DMS53 treated with DMSO at 0.1 percent for 48 hours (cell line): Measurements from ENCODE around the gene MED7.

Experiments used
- DNase-seq: peaks from one replicate; lab custom pipeline; 2025; ENCODE audit not compliant: unreplicated experiment; lab: John Stamatoyannopoulos, UW

MED7 gene

DNA sequence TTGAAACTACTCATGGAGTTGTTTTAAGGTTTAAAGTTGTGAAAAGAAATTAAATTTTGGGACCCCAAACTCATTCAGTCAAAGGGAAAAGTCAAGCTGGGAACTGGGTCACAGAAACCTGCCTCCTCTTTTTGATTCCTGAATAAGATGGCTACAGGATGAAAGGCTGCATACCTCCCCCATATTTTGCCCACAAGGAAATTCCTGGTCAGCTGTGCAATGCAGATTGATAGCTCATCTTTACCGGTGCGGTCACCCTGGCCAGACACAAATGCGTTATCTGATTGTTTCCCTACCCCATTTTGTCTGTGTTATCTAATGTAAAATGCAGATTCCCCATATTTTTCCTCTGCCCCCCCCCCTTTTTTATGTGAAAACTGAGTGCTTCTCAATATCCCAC lies 35.2 kb downstream of the MED7 start:
- DNase-seq: no peak

DNA sequence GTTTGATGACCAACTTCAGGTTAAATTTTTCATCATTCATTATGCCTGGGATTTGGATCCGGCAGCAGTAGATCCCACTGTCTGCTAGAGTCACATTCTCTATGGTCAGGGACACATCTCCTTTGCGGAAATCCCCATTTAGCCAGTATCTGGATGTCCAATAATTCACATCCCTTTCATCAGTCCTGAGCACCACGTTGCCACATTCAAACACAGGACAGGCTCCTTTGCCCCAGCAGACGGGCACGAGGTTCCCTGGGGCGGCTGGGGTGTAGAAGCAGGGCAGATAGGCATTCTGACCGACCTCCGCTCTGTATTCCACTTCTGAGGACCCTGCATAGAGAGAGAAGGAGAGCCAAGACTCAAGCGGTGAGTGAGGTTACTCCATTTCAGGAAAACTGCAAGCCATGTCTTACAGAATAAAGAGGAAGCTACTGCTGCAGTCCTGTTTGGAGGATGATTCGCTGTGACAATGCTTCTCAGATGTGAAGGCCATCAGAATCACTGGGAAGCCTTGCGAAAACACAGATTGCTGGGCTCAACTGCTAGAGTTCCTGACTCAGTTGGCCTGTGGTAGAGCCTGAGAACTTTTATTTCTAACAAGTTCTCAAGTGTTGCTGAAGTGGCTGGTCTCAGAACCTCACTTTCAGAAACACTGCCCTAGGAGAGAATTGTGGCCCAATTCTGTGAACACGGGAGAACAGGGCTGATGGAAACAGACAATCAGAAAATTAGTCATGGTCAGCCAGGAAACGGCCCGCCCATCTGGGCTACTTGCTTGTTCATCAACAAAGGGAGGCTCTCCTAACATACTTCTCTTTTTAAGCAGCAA lies 35.8 kb downstream of the MED7 start:
- DNase-seq: no peak

DNA sequence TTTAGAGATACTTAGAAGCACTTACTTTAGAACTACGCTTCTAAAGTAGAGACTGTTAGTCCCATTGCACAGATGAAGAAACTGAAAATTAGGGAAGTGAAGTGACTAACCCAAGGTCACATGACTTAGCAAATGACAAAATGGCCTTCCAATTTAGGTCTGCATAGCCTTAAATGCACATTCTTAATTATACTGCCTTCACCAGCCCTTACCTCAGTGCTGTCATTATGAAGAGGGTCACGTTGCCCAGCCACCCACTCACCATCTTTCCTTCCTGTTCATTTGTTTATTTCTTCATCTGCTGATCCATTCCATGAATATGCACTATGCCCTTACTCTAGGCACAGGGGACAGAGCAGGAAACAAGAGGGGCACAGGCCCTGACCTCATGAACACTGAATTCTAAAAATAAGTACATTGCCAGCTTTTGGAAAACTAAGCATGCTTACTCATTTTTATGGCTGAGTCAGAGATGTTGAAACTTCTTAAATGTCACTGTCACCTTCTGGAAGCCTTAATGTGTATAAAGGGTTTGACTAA lies 42.5 kb downstream of the MED7 start:
- DNase-seq: no peak

DNA sequence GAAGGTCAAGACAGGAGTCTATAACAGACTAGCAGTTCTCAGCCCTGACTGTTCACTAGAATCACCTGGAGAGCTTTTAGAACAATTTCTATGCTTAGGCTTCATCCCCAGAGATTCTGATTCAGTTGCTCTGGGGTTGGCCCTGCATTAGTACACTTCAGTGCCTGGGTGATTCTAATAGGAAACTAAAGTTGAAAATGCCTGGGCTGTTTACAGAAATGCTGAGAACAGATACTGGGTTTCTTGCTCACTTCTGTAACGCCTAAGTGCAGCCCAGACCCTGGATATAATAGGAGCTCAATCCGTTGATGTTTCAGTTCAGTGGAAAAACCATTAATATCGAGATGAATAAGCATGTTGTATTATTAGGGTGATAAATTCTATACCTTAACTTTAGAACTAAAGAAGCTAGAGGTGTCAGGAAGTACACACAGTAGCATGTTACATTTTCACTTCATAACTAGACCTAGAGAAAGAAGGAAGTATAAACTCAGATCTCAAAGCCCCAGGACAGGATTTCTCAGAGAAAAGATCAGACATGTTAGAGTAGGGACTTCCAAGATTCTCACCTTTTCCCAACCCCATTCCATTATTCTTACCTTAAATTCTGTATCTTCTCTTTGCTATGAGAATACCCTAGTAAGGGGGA lies 54.2 kb downstream of the MED7 start:
- no peak for DNase-seq
